Body of pancreas (tissue), 4 donors: ENCODE data around the gene CROCC2. TPM values are rescaled to one million over a fixed set of nuclear protein-coding genes. Genes with fewer than 3 reads are reported as not detected.

Experiments
- ATAC-seq: fragments of 150-250 bp; one replicate; pipeline ENCODE4 v1.9.1; 2016
- DNase-seq, 4 donors: peaks; one replicate each; pipeline ENCODE4 v3.0.0-alpha.2; 2019
- H3K27ac ChIP-seq, 4 donors: fragments of 200-600 bp; sonication (generic); 1 replicate in 3 of 4; 2 replicates in 1 of 4; pipeline versions ENCODE4 v1.5.1 to v1.6.1; 2016 to 2019; ENCODE audit warnings: mild to moderate bottlenecking in 1 of 4, mixed read lengths in 1 of 4, moderate library complexity in 1 of 4
- H3K27me3 ChIP-seq, 2 donors: fragments of 200-600 bp; sonication (generic); one replicate each; pipeline ENCODE4 v1.6.0; 2016; ENCODE audit warnings: mild to moderate bottlenecking in 1 of 2
- H3K36me3 ChIP-seq, 2 donors: fragments of 200-600 bp; sonication (generic); replicated peaks in 1 of 2; 2 replicates each; pipeline ENCODE4 v1.5.1; 2016; ENCODE audit warnings: low read depth in 2 of 2; ENCODE audit not compliant: insufficient read depth in 1 of 2
- H3K4me1 ChIP-seq: fragments of 200-600 bp; sonication (generic); one replicate; pipeline ENCODE4 v1.6.0; 2016
- H3K4me3 ChIP-seq, 2 donors: fragments of 200-600 bp; sonication (generic); 1 replicate in 1 of 2; 2 replicates in 1 of 2; pipeline ENCODE4 v1.5.1; 2016 to 2019
- H3K9me3 ChIP-seq, 3 donors: fragments of 200-600 bp; sonication (generic); 1 replicate in 2 of 3; 2 replicates in 1 of 3; pipeline ENCODE4 v1.5.1; 2016
- CTCF ChIP-seq, 7 experiments: fragments of 450-650 bp in 4 of 7; fragments of 200-600 bp in 3 of 7; sonication (generic) in 3 of 7; IDR thresholded peaks; one replicate each; pipeline ENCODE4 v1.5.1; 2016 to 2019; ENCODE audit warnings: antibody characterized with exemption in 7 of 7
- POLR2A ChIP-seq, 3 donors: fragments of 450-650 bp; IDR thresholded peaks; one replicate each; pipeline ENCODE4 v1.6.1; 2016; ENCODE audit warnings: antibody characterized with exemption in 3 of 3, mild to moderate bottlenecking in 2 of 3
- WGBS, 2 donors: methylation state at CpG; one replicate each; pipeline ENCODE4 v1.1.5; 2017; 5-methylcytosine and 5-hydroxymethylcytosine counted together
- intact Hi-C: fragments of 100-400 bp; cut with DNase I; formaldehyde crosslinking; loops from one replicate; pipeline ENCODE4 v1.15.1; 2023
- total RNA-seq, 2 donors: library from RNA; depleted of rRNA; stranded (reverse); fragments of >200 nt; gene quantifications; one replicate each; pipeline ENCODE4 v1.1.0, GENCODE V29; 2016

CROCC2 gene
- total RNA-seq, 2 donors from 2014 or later, result under 0.01 TPM; not detected in 1

- Histone ChIP-seq H3K27me3 (no peaks in the 10 kb centered on the region), H3K9me3 (peaks cover 0 to 8% (median 0%) of the 10 kb centered on the region in 3 donors), H3K36me3 (no peaks in the 10 kb centered on the region), H3K4me3 (no peak overlapping the region), H3K27ac (peak overlapping the region in 2 of 4 donors; percentile 73 to 89), H3K4me1 (peaks cover 34% of the 10 kb centered on the region)
- TF ChIP-seq POLR2A (IDR thresholded peaks at IDR 0.05) (no peak), CTCF (IDR thresholded peaks at IDR 0.05) (no peak)
- WGBS, 2 donors, result 88 to 100% methylated on average over 1 to 7 of the region's 7 CpGs
- peak in 1 of 4 donors; percentile 3 for DNase-seq
- intact Hi-C loops, result no loop called here
- no peak for ATAC-seq
These were observed 102.6 kb downstream of the CROCC2 start for GRCh38 chr2:241008711-241009121.

- Histone ChIP-seq H3K9me3 (peaks cover 0 to 4% (median 0%) of the 10 kb centered on the region in 3 donors), H3K27me3 (no peaks in the 10 kb centered on the region), H3K27ac (peak overlapping the region; percentile 44 to 89 (median 72)), H3K4me1 (peaks cover 34% of the 10 kb centered on the region), H3K36me3 (no peaks in the 10 kb centered on the region), H3K4me3 (no peak overlapping the region)
- TF ChIP-seq CTCF (IDR thresholded peaks at IDR 0.05), result no peak
- no peak for TF ChIP-seq POLR2A (IDR thresholded peaks at IDR 0.05)
- ATAC-seq (no peak), DNase-seq (peak in 1 of 4 donors; percentile 4)
- intact Hi-C loops, result no loop called here
- 66 to 94% methylated on average over 2 of the region's 2 CpGs for WGBS, 2 donors
These were observed 103.1 kb downstream of the CROCC2 start for GRCh38 chr2:241009191-241009590.

- intact Hi-C loops, result no loop called here
- peaks cover 0 to 4% (median 0%) of the 10 kb centered on the region in 3 donors for H3K9me3 ChIP-seq
- TF ChIP-seq CTCF (IDR thresholded peaks at IDR 0.05), result peak in 3 of 7 experiments; percentile 19 to 36 (median 34)
- peak in 1 of 3 donors; percentile 19 for TF ChIP-seq POLR2A (IDR thresholded peaks at IDR 0.05)
- H3K36me3 ChIP-seq, result no peaks in the 10 kb centered on the region
- H3K27ac ChIP-seq, result peak overlapping the region; percentile 44 to 89 (median 72)
- H3K4me1 ChIP-seq, result peaks cover 34% of the 10 kb centered on the region
- 46 to 54% methylated on average over 5 to 28 of the region's 28 CpGs for WGBS, 2 donors
- peak; percentile 52 to 75 (median 68) for DNase-seq
- no peaks in the 10 kb centered on the region for H3K27me3 ChIP-seq
- peak; percentile 82 for ATAC-seq
- no peak overlapping the region for H3K4me3 ChIP-seq
These were observed 103.7 kb downstream of the CROCC2 start for GRCh38 chr2:241009601-241010530.

GRCh38 chr2:241010531-241011295, 104.6 kb downstream of the CROCC2 start:
- no peak overlapping the region for H3K4me3 ChIP-seq
- WGBS, 2 donors, result 69% methylated on average over 11 of the region's 12 CpGs; no CpG with 5 or more reads in 1 of the 2 donors
- TF ChIP-seq POLR2A (IDR thresholded peaks at IDR 0.05), result no peak
- no peak for TF ChIP-seq CTCF (IDR thresholded peaks at IDR 0.05)
- intact Hi-C loops, result no loop called here
- no peaks in the 10 kb centered on the region for H3K27me3 ChIP-seq
- H3K27ac ChIP-seq, result peak overlapping the region; percentile 44 to 89 (median 72)
- no peak for ATAC-seq
- no peaks in the 10 kb centered on the region for H3K36me3 ChIP-seq
- H3K9me3 ChIP-seq, result peaks cover 0 to under 1% (median 0%) of the 10 kb centered on the region in 3 donors
- peak in 1 of 4 donors; percentile 6 for DNase-seq
- H3K4me1 ChIP-seq, result peaks cover 34% of the 10 kb centered on the region
